Loucy (cell line): ENCODE measurements around the gene SLC9A9.

ENCODE experiments used
- EZH2phosphoT487 ChIP-seq: fragments of 200-600 bp; IDR thresholded peaks from 2 replicates; pipeline ENCODE4 v1.6.1; 2018; ENCODE audit warnings: antibody characterized with exemption, mild to moderate bottlenecking, moderate library complexity, borderline replicate concordance
- TF ChIP-seq, protein P1 (sequence below): fragments of 200-600 bp; sonication (generic); conservative IDR thresholded peaks from 2 replicates; pipeline ENCODE4 v1.5.1; 2014; ENCODE audit warnings: mild to moderate bottlenecking, antibody characterized with exemption, low read length

DNA sequence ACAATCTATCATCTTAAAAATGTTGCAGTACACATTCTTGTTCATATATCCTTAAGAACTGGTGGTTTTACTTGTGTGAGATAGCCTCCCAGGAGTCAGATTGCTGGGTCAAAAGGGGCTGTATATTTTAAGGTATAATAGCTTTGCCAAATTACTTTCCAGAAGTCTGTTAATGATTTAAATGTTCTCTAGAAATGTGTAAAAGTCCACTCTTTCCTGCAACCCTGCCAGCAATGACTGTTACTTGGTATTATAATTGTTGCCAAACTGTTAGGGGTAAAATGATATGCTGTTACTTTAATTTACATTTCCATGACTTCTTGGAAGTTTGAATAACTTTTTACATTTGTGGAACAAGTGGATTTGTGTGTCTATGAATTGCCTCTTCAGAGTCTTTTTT, 170.8 kb downstream of the SLC9A9 start:
- TF ChIP-seq, protein P1, sequence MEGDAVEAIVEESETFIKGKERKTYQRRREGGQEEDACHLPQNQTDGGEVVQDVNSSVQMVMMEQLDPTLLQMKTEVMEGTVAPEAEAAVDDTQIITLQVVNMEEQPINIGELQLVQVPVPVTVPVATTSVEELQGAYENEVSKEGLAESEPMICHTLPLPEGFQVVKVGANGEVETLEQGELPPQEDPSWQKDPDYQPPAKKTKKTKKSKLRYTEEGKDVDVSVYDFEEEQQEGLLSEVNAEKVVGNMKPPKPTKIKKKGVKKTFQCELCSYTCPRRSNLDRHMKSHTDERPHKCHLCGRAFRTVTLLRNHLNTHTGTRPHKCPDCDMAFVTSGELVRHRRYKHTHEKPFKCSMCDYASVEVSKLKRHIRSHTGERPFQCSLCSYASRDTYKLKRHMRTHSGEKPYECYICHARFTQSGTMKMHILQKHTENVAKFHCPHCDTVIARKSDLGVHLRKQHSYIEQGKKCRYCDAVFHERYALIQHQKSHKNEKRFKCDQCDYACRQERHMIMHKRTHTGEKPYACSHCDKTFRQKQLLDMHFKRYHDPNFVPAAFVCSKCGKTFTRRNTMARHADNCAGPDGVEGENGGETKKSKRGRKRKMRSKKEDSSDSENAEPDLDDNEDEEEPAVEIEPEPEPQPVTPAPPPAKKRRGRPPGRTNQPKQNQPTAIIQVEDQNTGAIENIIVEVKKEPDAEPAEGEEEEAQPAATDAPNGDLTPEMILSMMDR = no peak
- no peak for TF ChIP-seq EZH2phosphoT487
